Fibroblast of lung (primary cell): ENCODE measurements around the gene UBN1. TPM values are rescaled to one million over a fixed set of nuclear protein-coding genes. Genes with fewer than 3 reads are reported as not detected.

Experiments
- DNase-seq, 2 donors: peaks; one replicate each; pipeline versions ENCODE4 v3.0.0 to v3.0.0-alpha.2; 2010; ENCODE audit warnings: low read depth in 2 of 2
- H2AFZ ChIP-seq: 2 replicates; pipeline ENCODE4 v1.5.1; 2012; ENCODE audit warnings: low read length, control low read depth, inconsistent platforms
- H3K27ac ChIP-seq: 2 replicates; pipeline ENCODE4 v1.5.1; 2011; ENCODE audit warnings: low read length, control low read depth; ENCODE audit not compliant: insufficient read depth
- H3K27me3 ChIP-seq: 2 replicates; pipeline ENCODE4 v1.5.1; 2011; ENCODE audit warnings: mild to moderate bottlenecking, low read length; ENCODE audit not compliant: control insufficient read depth, insufficient read depth
- H3K36me3 ChIP-seq: 2 replicates; pipeline ENCODE4 v1.5.1; 2011; ENCODE audit warnings: low read length; ENCODE audit not compliant: control insufficient read depth, insufficient read depth
- H3K4me1 ChIP-seq: 2 replicates; pipeline ENCODE4 v1.5.1; 2011; ENCODE audit warnings: low read length; ENCODE audit not compliant: control insufficient read depth, insufficient read depth; ENCODE audit errors: extremely low read depth
- H3K4me2 ChIP-seq: 2 replicates; pipeline ENCODE4 v1.5.1; 2011; ENCODE audit warnings: low read length, control low read depth; ENCODE audit not compliant: insufficient read depth; ENCODE audit errors: extremely low read depth
- H3K4me3 ChIP-seq, 4 experiments: fragments of 200-600 bp in 1 of 4; sonication (generic) in 1 of 4; replicated peaks in 1 of 4; 2 replicates each; pipeline ENCODE4 v1.5.1; 2011 to 2016; ENCODE audit warnings: low read length in 4 of 4, low read depth in 3 of 4, mild to moderate bottlenecking in 3 of 4, control low read depth in 2 of 4, inconsistent platforms in 1 of 4, mixed read lengths in 1 of 4; ENCODE audit not compliant: insufficient read depth in 1 of 4; ENCODE audit errors: control extremely low read depth in 1 of 4
- H3K79me2 ChIP-seq: 2 replicates; pipeline ENCODE4 v1.5.1; 2012; ENCODE audit warnings: mild to moderate bottlenecking, low read length, inconsistent platforms; ENCODE audit not compliant: control insufficient read depth, insufficient read depth
- H3K9ac ChIP-seq: 2 replicates; pipeline ENCODE4 v1.5.1; 2011; ENCODE audit warnings: mild to moderate bottlenecking, low read length, control low read depth; ENCODE audit not compliant: insufficient read depth
- H3K9me3 ChIP-seq: 2 replicates; pipeline ENCODE4 v1.5.1; 2012; ENCODE audit warnings: low read depth, low read length; ENCODE audit not compliant: control insufficient read depth, insufficient read depth
- H4K20me1 ChIP-seq: 2 replicates; pipeline ENCODE4 v1.5.1; 2011; ENCODE audit warnings: low read length; ENCODE audit not compliant: control insufficient read depth, insufficient read depth; ENCODE audit errors: extremely low read depth
- EZH2 ChIP-seq: IDR thresholded peaks from 2 replicates; pipeline ENCODE4 v1.5.1; 2012; ENCODE audit warnings: low read length, control low read depth, mild to moderate bottlenecking; ENCODE audit errors: missing control alignments
- polyA plus RNA-seq, 2 donors: library from polyadenylated mRNA; depleted of rRNA in 1 of 2; stranded (reverse) in 1 of 2; unstranded in 1 of 2; fragments of >200 nt; gene quantifications; 2 replicates each; pipeline ENCODE4 v1.2.1, GENCODE V29; 2011 to 2012; ENCODE audit warnings: missing spikeins in 1 of 2
- total RNA-seq: library from RNA; depleted of rRNA; stranded (reverse); fragments of >200 nt; gene quantifications from 2 replicates; pipeline ENCODE4 v1.2.1, GENCODE V29; 2014
- TF ChIP-seq, protein P1 (sequence below), 2 donors: IDR thresholded peaks in 1 of 2; conservative IDR thresholded peaks in 1 of 2; 1 replicate in 1 of 2; 2 replicates in 1 of 2; pipeline ENCODE4 v1.5.1; 2011 to 2012; ENCODE audit warnings: low read length in 2 of 2, control low read depth in 1 of 2, inconsistent platforms in 1 of 2, low read depth in 1 of 2, mild to moderate bottlenecking in 1 of 2

The UBN1 gene
- total and polyA plus RNA-seq, 2 donors (not counting 1 experiment from before 2014, with no cell fraction given), result 13.6 to 21.1 TPM

DNA sequence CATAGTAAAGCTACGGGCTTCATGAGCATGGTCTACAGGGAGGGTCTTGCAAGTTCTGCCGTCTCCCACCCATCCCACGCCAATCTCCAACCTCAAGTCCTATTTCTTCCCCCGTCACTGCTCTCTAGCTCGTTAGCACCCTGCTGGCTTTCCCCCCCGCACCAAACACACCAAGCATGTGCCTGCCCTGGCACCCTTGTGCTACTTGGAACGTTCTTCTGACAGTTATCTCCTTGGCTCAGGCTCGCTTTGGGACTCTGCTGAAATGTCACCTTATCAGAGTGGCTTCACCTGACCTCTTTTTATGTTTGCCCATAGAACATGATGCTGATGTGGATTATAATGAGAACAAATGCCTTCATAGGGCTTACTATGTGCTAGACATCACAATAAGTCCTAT, 22.1 kb upstream of the UBN1 start:
- Histone ChIP-seq H3K4me3 (no peak overlapping the region), H3K4me2 (no peak overlapping the region), H3K27ac (no peak overlapping the region), H3K4me1 (no peaks in the 10 kb centered on the region), H3K9ac (no peak overlapping the region), H3K9me3 (no peaks in the 10 kb centered on the region), H3K36me3 (peaks cover 30% of the 10 kb centered on the region), H3K79me2 (no peaks in the 10 kb centered on the region), H3K27me3 (no peaks in the 10 kb centered on the region), H2AFZ (no peak overlapping the region), H4K20me1 (no peaks in the 10 kb centered on the region)
- TF ChIP-seq, protein P1, sequence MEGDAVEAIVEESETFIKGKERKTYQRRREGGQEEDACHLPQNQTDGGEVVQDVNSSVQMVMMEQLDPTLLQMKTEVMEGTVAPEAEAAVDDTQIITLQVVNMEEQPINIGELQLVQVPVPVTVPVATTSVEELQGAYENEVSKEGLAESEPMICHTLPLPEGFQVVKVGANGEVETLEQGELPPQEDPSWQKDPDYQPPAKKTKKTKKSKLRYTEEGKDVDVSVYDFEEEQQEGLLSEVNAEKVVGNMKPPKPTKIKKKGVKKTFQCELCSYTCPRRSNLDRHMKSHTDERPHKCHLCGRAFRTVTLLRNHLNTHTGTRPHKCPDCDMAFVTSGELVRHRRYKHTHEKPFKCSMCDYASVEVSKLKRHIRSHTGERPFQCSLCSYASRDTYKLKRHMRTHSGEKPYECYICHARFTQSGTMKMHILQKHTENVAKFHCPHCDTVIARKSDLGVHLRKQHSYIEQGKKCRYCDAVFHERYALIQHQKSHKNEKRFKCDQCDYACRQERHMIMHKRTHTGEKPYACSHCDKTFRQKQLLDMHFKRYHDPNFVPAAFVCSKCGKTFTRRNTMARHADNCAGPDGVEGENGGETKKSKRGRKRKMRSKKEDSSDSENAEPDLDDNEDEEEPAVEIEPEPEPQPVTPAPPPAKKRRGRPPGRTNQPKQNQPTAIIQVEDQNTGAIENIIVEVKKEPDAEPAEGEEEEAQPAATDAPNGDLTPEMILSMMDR (conservative IDR thresholded peaks at IDR 0.05 in 1 of 2, IDR thresholded peaks at IDR 0.05 in 1 of 2; ENCODE audit: low read depth in 1 of 2, low read length in 2 of 2), result no peak
- no peak for TF ChIP-seq EZH2
- no peak for DNase-seq

DNA sequence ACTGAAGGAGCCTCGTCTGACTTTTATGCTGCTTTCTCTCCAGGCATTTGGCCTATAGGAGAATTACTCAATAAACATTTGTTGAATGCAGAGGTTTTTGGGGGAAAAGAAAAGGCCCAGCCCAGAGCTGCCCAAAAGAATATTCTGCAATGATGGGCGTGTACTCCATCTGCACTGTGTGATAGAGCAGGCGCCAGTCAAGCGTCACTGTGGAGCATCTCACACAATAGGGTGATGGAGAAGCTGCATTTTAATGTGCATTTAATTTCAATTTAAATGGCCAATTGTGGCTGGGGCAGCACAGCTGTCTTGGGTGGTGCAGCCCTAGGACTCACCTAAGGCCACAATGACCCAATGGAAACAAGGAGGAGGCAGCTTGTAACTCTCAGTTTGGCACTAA, 20.8 kb upstream of the UBN1 start:
- Histone ChIP-seq H3K9ac (no peak overlapping the region), H3K4me3 (no peak overlapping the region), H3K36me3 (peaks cover 24% of the 10 kb centered on the region), H3K79me2 (no peaks in the 10 kb centered on the region), H4K20me1 (no peaks in the 10 kb centered on the region), H3K9me3 (no peaks in the 10 kb centered on the region), H3K4me1 (no peaks in the 10 kb centered on the region), H3K27ac (no peak overlapping the region), H2AFZ (no peak overlapping the region), H3K4me2 (no peak overlapping the region), H3K27me3 (no peaks in the 10 kb centered on the region)
- DNase-seq, result no peak
- TF ChIP-seq EZH2, result no peak
- TF ChIP-seq, protein P1 (conservative IDR thresholded peaks at IDR 0.05 in 1 of 2, IDR thresholded peaks at IDR 0.05 in 1 of 2; ENCODE audit: low read depth in 1 of 2, low read length in 2 of 2), result no peak

- Histone ChIP-seq H3K4me2 (no peak overlapping the region), H3K4me3 (no peak overlapping the region), H3K4me1 (no peaks in the 10 kb centered on the region), H3K27ac (no peak overlapping the region), H2AFZ (no peak overlapping the region), H3K9ac (no peak overlapping the region), H3K36me3 (peaks cover 23% of the 10 kb centered on the region), H3K27me3 (no peaks in the 10 kb centered on the region), H4K20me1 (no peaks in the 10 kb centered on the region), H3K79me2 (no peaks in the 10 kb centered on the region), H3K9me3 (no peaks in the 10 kb centered on the region)
- TF ChIP-seq, protein P1 (conservative IDR thresholded peaks at IDR 0.05 in 1 of 2, IDR thresholded peaks at IDR 0.05 in 1 of 2; ENCODE audit: low read depth in 1 of 2, low read length in 2 of 2), result no peak
- TF ChIP-seq EZH2, result no peak
- no peak for DNase-seq
Observed at GRCh38 chr16:4826980-4827379, 20.3 kb upstream of the UBN1 start.
